Epithelial cell of esophagus (primary cell): ENCODE data around the gene ITPK1.

Source experiments
- DNase-seq: peaks from one replicate; pipeline ENCODE4 v3.0.0; 2010; ENCODE audit warnings: low read depth
- H3K4me3 ChIP-seq: 2 replicates; pipeline ENCODE4 v1.5.1; 2011; ENCODE audit warnings: mild to moderate bottlenecking, low read length, control low read depth
- TF ChIP-seq, protein P1 (sequence below): IDR thresholded peaks from 2 replicates; pipeline ENCODE4 v1.5.1; 2011; ENCODE audit warnings: low read depth, mild to moderate bottlenecking, low read length, control low read depth, inconsistent platforms; ENCODE audit not compliant: insufficient read depth; ENCODE audit errors: missing control alignments

Gene ITPK1

DNA sequence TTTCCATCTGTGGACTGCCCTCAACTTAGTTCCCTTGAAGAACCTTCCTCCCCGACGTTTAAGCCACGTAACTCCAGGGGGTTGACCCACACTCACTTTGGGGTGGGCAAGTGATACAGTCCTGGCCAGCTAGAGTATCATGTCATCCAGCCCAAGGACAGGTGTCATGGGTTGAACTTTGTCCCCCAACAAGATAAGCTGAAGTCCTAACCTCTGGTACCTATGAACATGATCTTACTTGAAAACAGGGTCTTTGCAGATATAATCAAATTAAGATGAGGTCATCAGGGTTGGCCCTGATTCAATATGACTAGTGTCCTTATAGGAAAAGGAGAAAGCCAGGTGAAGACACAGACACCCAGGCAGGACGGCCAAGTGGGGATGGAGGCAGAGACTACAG, 68.6 kb downstream of the ITPK1 start:
- no peak overlapping the region for H3K4me3 ChIP-seq
- no peak for DNase-seq
- TF ChIP-seq, protein P1, sequence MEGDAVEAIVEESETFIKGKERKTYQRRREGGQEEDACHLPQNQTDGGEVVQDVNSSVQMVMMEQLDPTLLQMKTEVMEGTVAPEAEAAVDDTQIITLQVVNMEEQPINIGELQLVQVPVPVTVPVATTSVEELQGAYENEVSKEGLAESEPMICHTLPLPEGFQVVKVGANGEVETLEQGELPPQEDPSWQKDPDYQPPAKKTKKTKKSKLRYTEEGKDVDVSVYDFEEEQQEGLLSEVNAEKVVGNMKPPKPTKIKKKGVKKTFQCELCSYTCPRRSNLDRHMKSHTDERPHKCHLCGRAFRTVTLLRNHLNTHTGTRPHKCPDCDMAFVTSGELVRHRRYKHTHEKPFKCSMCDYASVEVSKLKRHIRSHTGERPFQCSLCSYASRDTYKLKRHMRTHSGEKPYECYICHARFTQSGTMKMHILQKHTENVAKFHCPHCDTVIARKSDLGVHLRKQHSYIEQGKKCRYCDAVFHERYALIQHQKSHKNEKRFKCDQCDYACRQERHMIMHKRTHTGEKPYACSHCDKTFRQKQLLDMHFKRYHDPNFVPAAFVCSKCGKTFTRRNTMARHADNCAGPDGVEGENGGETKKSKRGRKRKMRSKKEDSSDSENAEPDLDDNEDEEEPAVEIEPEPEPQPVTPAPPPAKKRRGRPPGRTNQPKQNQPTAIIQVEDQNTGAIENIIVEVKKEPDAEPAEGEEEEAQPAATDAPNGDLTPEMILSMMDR, result no peak

DNA sequence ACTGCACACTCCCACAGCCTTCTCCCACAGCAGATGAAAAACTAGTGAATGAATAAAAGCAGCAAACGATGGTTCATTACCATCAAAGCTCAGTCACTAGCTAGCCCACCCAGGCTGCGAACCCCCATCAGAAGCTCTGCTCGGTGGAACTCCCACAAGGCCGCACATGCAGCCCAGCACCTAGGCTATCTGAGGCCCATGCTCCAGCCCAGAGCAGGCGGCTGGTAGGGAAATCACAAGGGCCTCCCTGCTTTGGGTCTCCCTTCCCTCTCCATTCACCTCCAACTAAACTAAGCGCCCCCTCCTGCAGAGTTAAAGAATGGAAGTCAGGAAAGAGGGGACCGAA, 69.0 kb downstream of the ITPK1 start:
- TF ChIP-seq, protein P1, result no peak
- H3K4me3 ChIP-seq, result no peak overlapping the region
- DNase-seq, result no peak

DNA sequence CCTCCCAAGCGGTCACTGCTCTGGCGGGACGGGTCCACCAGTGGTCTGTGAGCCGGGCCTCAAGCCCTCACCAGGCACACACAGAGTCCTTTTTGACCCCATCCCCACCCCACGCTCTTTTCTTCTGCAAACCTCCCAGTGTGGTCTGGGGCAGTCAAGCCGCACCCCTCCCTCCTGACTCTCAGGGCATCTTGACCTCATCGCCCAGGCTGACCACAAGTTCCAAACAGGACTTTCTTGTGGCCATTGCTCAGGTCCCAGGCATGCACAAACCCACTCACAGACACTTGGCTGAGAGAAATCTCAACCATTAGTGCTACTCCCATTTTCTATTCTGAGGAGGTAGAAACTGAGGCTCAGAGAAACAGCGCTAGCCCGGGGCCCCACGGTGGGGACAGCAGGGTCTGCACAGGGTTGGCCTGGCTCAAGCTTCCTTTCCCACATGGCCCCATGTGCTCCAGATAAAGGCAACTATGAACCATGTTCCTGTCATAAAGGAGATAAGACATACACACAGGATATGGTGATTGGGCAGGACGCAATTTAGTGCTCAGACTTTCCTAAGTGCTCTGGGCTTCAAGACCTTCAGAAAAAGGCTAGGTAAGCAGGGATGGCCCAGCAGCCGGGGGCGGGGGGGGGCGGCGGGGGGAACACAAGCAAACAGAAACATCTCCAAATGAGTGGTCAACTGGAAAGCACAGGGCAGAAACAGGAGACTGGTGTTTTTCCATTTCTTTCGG, 69.6 kb downstream of the ITPK1 start:
- TF ChIP-seq, protein P1, result no peak
- DNase-seq, result no peak
- H3K4me3 ChIP-seq, result no peak overlapping the region

DNA sequence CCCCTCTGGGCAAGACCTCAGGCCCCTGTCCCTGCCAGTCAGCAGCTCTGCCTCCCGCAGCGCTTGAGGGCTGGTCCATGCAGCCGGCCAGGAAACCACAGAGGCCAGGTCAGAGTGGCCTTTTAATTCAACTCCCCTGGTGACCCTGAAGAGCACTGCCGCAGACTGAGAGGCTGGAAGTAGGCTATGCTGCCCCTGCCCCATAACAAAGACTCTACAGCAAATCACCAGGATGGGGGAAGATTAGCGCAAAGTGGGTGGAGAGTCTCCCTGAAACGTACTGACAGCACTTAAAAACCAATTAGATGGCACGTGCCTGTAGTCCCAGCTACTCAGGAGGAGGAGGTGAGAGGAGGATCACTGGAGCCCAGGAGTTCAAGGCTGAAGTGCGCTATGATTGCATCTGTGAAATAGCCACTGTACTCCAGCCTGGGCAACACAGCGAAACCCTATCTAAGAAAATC, 70.5 kb downstream of the ITPK1 start:
- TF ChIP-seq, protein P1, result no peak
- DNase-seq, result no peak
- no peak overlapping the region for H3K4me3 ChIP-seq

DNA sequence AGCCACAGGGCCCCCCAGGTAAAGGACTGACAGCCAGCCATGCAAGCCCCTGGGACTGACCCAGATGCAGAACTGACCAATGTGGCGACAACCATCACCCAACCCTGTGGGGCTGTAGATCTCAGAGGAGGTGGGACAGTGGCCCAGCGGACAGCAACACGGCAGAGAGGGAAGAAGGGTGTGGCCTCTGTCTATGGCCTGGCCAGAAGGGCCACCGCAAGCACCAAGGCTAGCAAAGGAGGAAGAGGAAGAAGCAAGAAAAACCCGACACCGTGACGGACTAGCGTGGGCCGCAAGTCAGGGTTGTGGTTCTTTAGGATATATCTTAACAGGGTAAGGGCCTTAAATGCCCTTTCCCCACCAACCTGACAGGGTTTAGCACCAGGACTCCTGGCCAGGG, 71.2 kb downstream of the ITPK1 start:
- no peak overlapping the region for H3K4me3 ChIP-seq
- TF ChIP-seq, protein P1, result no peak
- DNase-seq, result no peak

DNA sequence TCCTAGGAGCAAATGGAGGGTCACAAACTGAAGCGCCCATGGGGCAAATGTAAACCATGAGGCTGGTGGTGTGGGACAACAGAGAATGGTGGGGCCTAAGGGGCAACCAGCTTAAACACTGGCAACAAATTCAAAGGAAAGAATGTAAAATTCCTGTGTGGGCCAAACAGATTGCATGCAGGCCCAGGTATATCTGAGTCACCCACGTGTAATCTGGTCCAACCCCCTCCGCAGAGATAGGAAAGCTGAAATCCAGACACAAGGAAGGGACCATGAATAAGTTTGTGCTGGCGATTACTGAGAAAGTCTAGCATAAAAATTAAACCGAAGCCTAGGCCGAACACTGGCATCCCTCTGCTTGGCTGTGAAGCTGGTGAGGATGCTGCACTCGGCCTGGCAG, 71.6 kb downstream of the ITPK1 start:
- H3K4me3 ChIP-seq, result no peak overlapping the region
- TF ChIP-seq, protein P1, result no peak
- peak; percentile 93 for DNase-seq
